K562 (cell line): ENCODE measurements around the gene PPWD1. TPM values are rescaled to one million over a fixed set of nuclear protein-coding genes. Genes with fewer than 3 reads are reported as not detected.

Source experiments
- HMGN3 ChIP-seq: IDR thresholded peaks from 2 replicates; pipeline ENCODE4 v1.6.1; 2011; ENCODE audit warnings: borderline replicate concordance, low read depth, mild to moderate bottlenecking, mixed read lengths, low read length; ENCODE audit not compliant: insufficient read length; ENCODE audit errors: extremely low read depth
- RBM34 ChIP-seq: fragments of 200-400 bp; formaldehyde crosslinking; IDR thresholded peaks from 2 replicates; pipeline ENCODE4 v1.6.1; 2018; ENCODE audit warnings: low read length, borderline replicate concordance; ENCODE audit not compliant: insufficient read depth
- RHOXF2B ChIP-seq: fragments of 250-450 bp; sonication (Bioruptor Pico); conservative IDR thresholded peaks from 2 replicates; pipeline ENCODE4 v1.5.1; 2021
- ZBTB7A ChIP-seq: IDR thresholded peaks from 2 replicates; pipeline ENCODE4 v1.6.1; 2011; ENCODE audit warnings: low read depth, mild to moderate bottlenecking, low read length, moderate library complexity, borderline replicate concordance; ENCODE audit not compliant: control insufficient read depth
- polyA plus RNA-seq, 8 experiments: library from polyadenylated mRNA; depleted of rRNA in 4 of 8; stranded (reverse) in 5 of 8; unstranded in 3 of 8; fragments of >200 nt; fragmentation: Nextera tagmentation in 2 of 8; fragmentation: Illumina TruSeq in 1 of 8; extraction: Ambion mirVana in 2 of 8; extraction: Trizol in 1 of 8; gene quantifications; 2 replicates each; pipeline versions ENCODE4 v1.2.1 to v1.2.3, GENCODE V29; 2011 to 2014; ENCODE audit warnings: inconsistent platforms in 1 of 8, missing spikeins in 1 of 8
- total RNA-seq, 7 experiments: library from RNA; depleted of rRNA in 6 of 7; stranded (reverse); fragments of >200 nt in 6 of 7; fragmentation: Illumina TruSeq in 2 of 7; extraction: Trizol in 2 of 7; gene quantifications; 2 replicates each; pipeline versions ENCODE4 v1.2.1 to v1.2.3, GENCODE V29; 2011 to 2021; ENCODE audit warnings: low replicate concordance in 1 of 7
- TF ChIP-seq, protein P1 (sequence below): fragments of 200-800 bp; sonication (Bioruptor generic); IDR thresholded peaks from 2 replicates; pipeline ENCODE4 v1.6.1; 2016; ENCODE audit warnings: missing genetic modification characterization, missing compliant biosample characterization
- TF ChIP-seq, protein P2 (sequence below): sonication (generic); formaldehyde crosslinking; IDR thresholded peaks from 2 replicates; pipeline ENCODE4 v1.8.0; 2023; ENCODE audit warnings: missing genetic modification reagents, mild to moderate bottlenecking, borderline replicate concordance
- TF ChIP-seq, protein P3 (sequence below): conservative IDR thresholded peaks from 2 replicates; pipeline ENCODE4 v1.6.1; 2011; ENCODE audit warnings: low read depth, mild to moderate bottlenecking, low read length; ENCODE audit not compliant: control insufficient read depth

The PPWD1 gene
- total and polyA plus RNA-seq, 9 of the 15 experiments (the other 6 are each of a cell fraction or from before 2014, with no cell fraction given) = 24.1 to 89.2 (median 51.4) TPM

DNA sequence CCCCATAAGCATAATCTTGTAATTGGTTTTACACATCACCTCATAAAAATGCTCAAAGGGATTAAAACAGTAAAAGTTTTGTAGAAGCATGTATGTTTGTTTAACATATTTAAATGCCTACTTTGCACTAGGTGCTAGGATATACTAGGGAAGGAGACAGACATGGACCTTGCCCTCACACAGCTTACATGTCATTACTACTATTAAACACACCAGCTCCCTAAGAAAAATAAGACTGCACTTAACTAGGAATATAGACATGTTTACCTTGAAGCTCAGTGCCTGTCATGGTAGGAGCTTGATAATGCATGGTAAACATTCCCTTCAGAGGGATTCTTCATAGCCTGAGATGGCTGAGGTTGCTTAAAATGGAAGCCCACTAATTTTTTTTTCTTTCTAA lies 67.9 kb downstream of the PPWD1 start (continued):
- TF ChIP-seq, protein P1, sequence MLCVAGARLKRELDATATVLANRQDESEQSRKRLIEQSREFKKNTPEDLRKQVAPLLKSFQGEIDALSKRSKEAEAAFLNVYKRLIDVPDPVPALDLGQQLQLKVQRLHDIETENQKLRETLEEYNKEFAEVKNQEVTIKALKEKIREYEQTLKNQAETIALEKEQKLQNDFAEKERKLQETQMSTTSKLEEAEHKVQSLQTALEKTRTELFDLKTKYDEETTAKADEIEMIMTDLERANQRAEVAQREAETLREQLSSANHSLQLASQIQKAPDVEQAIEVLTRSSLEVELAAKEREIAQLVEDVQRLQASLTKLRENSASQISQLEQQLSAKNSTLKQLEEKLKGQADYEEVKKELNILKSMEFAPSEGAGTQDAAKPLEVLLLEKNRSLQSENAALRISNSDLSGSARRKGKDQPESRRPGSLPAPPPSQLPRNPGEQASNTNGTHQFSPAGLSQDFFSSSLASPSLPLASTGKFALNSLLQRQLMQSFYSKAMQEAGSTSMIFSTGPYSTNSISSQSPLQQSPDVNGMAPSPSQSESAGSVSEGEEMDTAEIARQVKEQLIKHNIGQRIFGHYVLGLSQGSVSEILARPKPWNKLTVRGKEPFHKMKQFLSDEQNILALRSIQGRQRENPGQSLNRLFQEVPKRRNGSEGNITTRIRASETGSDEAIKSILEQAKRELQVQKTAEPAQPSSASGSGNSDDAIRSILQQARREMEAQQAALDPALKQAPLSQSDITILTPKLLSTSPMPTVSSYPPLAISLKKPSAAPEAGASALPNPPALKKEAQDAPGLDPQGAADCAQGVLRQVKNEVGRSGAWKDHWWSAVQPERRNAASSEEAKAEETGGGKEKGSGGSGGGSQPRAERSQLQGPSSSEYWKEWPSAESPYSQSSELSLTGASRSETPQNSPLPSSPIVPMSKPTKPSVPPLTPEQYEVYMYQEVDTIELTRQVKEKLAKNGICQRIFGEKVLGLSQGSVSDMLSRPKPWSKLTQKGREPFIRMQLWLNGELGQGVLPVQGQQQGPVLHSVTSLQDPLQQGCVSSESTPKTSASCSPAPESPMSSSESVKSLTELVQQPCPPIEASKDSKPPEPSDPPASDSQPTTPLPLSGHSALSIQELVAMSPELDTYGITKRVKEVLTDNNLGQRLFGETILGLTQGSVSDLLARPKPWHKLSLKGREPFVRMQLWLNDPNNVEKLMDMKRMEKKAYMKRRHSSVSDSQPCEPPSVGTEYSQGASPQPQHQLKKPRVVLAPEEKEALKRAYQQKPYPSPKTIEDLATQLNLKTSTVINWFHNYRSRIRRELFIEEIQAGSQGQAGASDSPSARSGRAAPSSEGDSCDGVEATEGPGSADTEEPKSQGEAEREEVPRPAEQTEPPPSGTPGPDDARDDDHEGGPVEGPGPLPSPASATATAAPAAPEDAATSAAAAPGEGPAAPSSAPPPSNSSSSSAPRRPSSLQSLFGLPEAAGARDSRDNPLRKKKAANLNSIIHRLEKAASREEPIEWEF (CRISPR knock-in tag) = no peak
- TF ChIP-seq HMGN3 (no peak), ZBTB7A (no peak), RBM34 (no peak), RHOXF2B (CRISPR knock-in tag) (no peak)
- TF ChIP-seq, protein P2, sequence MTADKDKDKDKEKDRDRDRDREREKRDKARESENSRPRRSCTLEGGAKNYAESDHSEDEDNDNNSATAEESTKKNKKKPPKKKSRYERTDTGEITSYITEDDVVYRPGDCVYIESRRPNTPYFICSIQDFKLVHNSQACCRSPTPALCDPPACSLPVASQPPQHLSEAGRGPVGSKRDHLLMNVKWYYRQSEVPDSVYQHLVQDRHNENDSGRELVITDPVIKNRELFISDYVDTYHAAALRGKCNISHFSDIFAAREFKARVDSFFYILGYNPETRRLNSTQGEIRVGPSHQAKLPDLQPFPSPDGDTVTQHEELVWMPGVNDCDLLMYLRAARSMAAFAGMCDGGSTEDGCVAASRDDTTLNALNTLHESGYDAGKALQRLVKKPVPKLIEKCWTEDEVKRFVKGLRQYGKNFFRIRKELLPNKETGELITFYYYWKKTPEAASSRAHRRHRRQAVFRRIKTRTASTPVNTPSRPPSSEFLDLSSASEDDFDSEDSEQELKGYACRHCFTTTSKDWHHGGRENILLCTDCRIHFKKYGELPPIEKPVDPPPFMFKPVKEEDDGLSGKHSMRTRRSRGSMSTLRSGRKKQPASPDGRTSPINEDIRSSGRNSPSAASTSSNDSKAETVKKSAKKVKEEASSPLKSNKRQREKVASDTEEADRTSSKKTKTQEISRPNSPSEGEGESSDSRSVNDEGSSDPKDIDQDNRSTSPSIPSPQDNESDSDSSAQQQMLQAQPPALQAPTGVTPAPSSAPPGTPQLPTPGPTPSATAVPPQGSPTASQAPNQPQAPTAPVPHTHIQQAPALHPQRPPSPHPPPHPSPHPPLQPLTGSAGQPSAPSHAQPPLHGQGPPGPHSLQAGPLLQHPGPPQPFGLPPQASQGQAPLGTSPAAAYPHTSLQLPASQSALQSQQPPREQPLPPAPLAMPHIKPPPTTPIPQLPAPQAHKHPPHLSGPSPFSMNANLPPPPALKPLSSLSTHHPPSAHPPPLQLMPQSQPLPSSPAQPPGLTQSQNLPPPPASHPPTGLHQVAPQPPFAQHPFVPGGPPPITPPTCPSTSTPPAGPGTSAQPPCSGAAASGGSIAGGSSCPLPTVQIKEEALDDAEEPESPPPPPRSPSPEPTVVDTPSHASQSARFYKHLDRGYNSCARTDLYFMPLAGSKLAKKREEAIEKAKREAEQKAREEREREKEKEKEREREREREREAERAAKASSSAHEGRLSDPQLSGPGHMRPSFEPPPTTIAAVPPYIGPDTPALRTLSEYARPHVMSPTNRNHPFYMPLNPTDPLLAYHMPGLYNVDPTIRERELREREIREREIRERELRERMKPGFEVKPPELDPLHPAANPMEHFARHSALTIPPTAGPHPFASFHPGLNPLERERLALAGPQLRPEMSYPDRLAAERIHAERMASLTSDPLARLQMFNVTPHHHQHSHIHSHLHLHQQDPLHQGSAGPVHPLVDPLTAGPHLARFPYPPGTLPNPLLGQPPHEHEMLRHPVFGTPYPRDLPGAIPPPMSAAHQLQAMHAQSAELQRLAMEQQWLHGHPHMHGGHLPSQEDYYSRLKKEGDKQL (CRISPR knock-in tag) = no peak
- TF ChIP-seq, protein P3, sequence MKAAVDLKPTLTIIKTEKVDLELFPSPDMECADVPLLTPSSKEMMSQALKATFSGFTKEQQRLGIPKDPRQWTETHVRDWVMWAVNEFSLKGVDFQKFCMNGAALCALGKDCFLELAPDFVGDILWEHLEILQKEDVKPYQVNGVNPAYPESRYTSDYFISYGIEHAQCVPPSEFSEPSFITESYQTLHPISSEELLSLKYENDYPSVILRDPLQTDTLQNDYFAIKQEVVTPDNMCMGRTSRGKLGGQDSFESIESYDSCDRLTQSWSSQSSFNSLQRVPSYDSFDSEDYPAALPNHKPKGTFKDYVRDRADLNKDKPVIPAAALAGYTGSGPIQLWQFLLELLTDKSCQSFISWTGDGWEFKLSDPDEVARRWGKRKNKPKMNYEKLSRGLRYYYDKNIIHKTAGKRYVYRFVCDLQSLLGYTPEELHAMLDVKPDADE = no peak
